Skeletal muscle satellite cell (primary cell): ENCODE measurements around the gene PRDM1.

Source experiments
- H3K27me3 ChIP-seq: 2 replicates; pipeline ENCODE4 v1.7.0; 2013; ENCODE audit warnings: low read length; ENCODE audit not compliant: control insufficient read depth, insufficient read depth
- H3K36me3 ChIP-seq: 2 replicates; pipeline ENCODE4 v1.7.0; 2013; ENCODE audit warnings: mild to moderate bottlenecking, control low read depth, low read length; ENCODE audit not compliant: insufficient read depth
- H3K4me1 ChIP-seq: 2 replicates; pipeline ENCODE4 v1.7.0; 2013; ENCODE audit warnings: low read length; ENCODE audit not compliant: control insufficient read depth, insufficient read depth
- H3K4me2 ChIP-seq: 2 replicates; pipeline ENCODE4 v1.7.0; 2013; ENCODE audit warnings: mild to moderate bottlenecking, low read length
- H3K4me3 ChIP-seq: 2 replicates; pipeline ENCODE4 v1.7.0; 2013; ENCODE audit warnings: low read length
- H3K9ac ChIP-seq: 2 replicates; pipeline ENCODE4 v1.7.0; 2013; ENCODE audit warnings: mild to moderate bottlenecking, low read depth, low read length, moderate library complexity
- H3K9me3 ChIP-seq: replicated peaks from 2 replicates; pipeline ENCODE4 v1.7.0; 2013; ENCODE audit warnings: mild to moderate bottlenecking, control low read depth, low read length

Gene PRDM1

GRCh38 chr6:106110164-106110826 lies 24.2 kb downstream of the PRDM1 start:
- H3K4me1 ChIP-seq: peaks cover 3% of the 10 kb centered on the region
- H3K9ac ChIP-seq: no peak overlapping the region
- H3K4me2 ChIP-seq: no peak overlapping the region
- H3K9me3 ChIP-seq: no peaks in the 10 kb centered on the region
- H3K4me3 ChIP-seq: no peak overlapping the region
- peaks cover 19% of the 10 kb centered on the region for H3K36me3 ChIP-seq
- no peaks in the 10 kb centered on the region for H3K27me3 ChIP-seq

GRCh38 chr6:106112433-106112832 lies 26.3 kb downstream of the PRDM1 start:
- Histone ChIP-seq H3K4me1 (peaks cover 15% of the 10 kb centered on the region), H3K27me3 (no peaks in the 10 kb centered on the region), H3K4me3 (no peak overlapping the region), H3K4me2 (no peak overlapping the region), H3K9ac (no peak overlapping the region), H3K36me3 (no peaks in the 10 kb centered on the region), H3K9me3 (no peaks in the 10 kb centered on the region)

- Histone ChIP-seq H3K9me3 (no peaks in the 10 kb centered on the region), H3K4me3 (no peak overlapping the region)
Measured at GRCh38 chr6:106113256-106113959, 27.3 kb downstream of the PRDM1 start.

GRCh38 chr6:106114492-106114891 lies 28.4 kb downstream of the PRDM1 start:
- no peak overlapping the region for H3K4me2 ChIP-seq
- no peak overlapping the region for H3K9ac ChIP-seq
- peaks cover 15% of the 10 kb centered on the region for H3K4me1 ChIP-seq
- no peaks in the 10 kb centered on the region for H3K36me3 ChIP-seq
- no peaks in the 10 kb centered on the region for H3K9me3 ChIP-seq
- no peak overlapping the region for H3K4me3 ChIP-seq
- no peaks in the 10 kb centered on the region for H3K27me3 ChIP-seq

More at GRCh38 chr6:106113256-106113959, 27.3 kb downstream of the PRDM1 start:
- no peaks in the 10 kb centered on the region for H3K27me3 ChIP-seq
- H3K4me2 ChIP-seq: no peak overlapping the region
- peaks cover 15% of the 10 kb centered on the region for H3K4me1 ChIP-seq
- no peak overlapping the region for H3K9ac ChIP-seq
- no peaks in the 10 kb centered on the region for H3K36me3 ChIP-seq

GRCh38 chr6:106115286-106115685 lies 29.1 kb downstream of the PRDM1 start:
- Histone ChIP-seq H3K4me1 (peaks cover 18% of the 10 kb centered on the region), H3K36me3 (no peaks in the 10 kb centered on the region), H3K4me3 (no peak overlapping the region), H3K4me2 (no peak overlapping the region), H3K27me3 (no peaks in the 10 kb centered on the region), H3K9me3 (no peaks in the 10 kb centered on the region), H3K9ac (no peak overlapping the region)

- Histone ChIP-seq H3K4me1 (peaks cover 18% of the 10 kb centered on the region), H3K27me3 (no peaks in the 10 kb centered on the region), H3K36me3 (no peaks in the 10 kb centered on the region)
Measured at GRCh38 chr6:106116125-106116832, 30.1 kb downstream of the PRDM1 start.

GRCh38 chr6:106117579-106117978 lies 31.4 kb downstream of the PRDM1 start:
- Histone ChIP-seq H3K36me3 (no peaks in the 10 kb centered on the region), H3K9me3 (no peaks in the 10 kb centered on the region), H3K27me3 (no peaks in the 10 kb centered on the region), H3K4me2 (no peak overlapping the region), H3K9ac (no peak overlapping the region), H3K4me1 (peaks cover 18% of the 10 kb centered on the region), H3K4me3 (no peak overlapping the region)

More at GRCh38 chr6:106116125-106116832, 30.1 kb downstream of the PRDM1 start:
- no peak overlapping the region for H3K4me2 ChIP-seq
- H3K9me3 ChIP-seq: no peaks in the 10 kb centered on the region
- H3K9ac ChIP-seq: no peak overlapping the region
- H3K4me3 ChIP-seq: no peak overlapping the region

GRCh38 chr6:106118835-106119431 lies 32.8 kb downstream of the PRDM1 start:
- Histone ChIP-seq H3K4me2 (no peak overlapping the region), H3K4me3 (no peak overlapping the region), H3K27me3 (no peaks in the 10 kb centered on the region), H3K9ac (no peak overlapping the region), H3K4me1 (peaks cover 18% of the 10 kb centered on the region), H3K9me3 (no peaks in the 10 kb centered on the region), H3K36me3 (no peaks in the 10 kb centered on the region)

GRCh38 chr6:106119546-106119945 lies 33.4 kb downstream of the PRDM1 start:
- no peak overlapping the region for H3K4me3 ChIP-seq
- peaks cover 18% of the 10 kb centered on the region for H3K4me1 ChIP-seq
- H3K9ac ChIP-seq: no peak overlapping the region
- H3K4me2 ChIP-seq: no peak overlapping the region
- H3K9me3 ChIP-seq: no peaks in the 10 kb centered on the region
- no peaks in the 10 kb centered on the region for H3K36me3 ChIP-seq
- no peaks in the 10 kb centered on the region for H3K27me3 ChIP-seq

GRCh38 chr6:106120006-106120405 lies 33.9 kb downstream of the PRDM1 start:
- Histone ChIP-seq H3K36me3 (no peaks in the 10 kb centered on the region), H3K9me3 (no peaks in the 10 kb centered on the region), H3K4me1 (peaks cover 18% of the 10 kb centered on the region), H3K4me2 (no peak overlapping the region), H3K4me3 (no peak overlapping the region), H3K9ac (no peak overlapping the region), H3K27me3 (no peaks in the 10 kb centered on the region)

GRCh38 chr6:106120406-106120805 lies 34.3 kb downstream of the PRDM1 start:
- peaks cover 14% of the 10 kb centered on the region for H3K4me1 ChIP-seq
- H3K36me3 ChIP-seq: no peaks in the 10 kb centered on the region
- H3K4me2 ChIP-seq: no peak overlapping the region
- no peak overlapping the region for H3K9ac ChIP-seq
- H3K9me3 ChIP-seq: no peaks in the 10 kb centered on the region
- H3K4me3 ChIP-seq: no peak overlapping the region
- H3K27me3 ChIP-seq: no peaks in the 10 kb centered on the region
